ENCODE data around the gene HUNK.

- no peak for TF ChIP-seq CTCF (conservative IDR thresholded peaks at IDR 0.05; ENCODE audit: low read depth in 2 of 2)
- TF ChIP-seq POLR2AphosphoS5 (IDR thresholded peaks at IDR 0.05; ENCODE audit: low read depth), result no peak
Observed at GRCh38 chr21:31846690-31847089, 26.1 kb upstream of the HUNK start.
